ENCODE results near the gene UBE3B. TPM values are rescaled to one million over a fixed set of nuclear protein-coding genes. Genes with fewer than 3 reads are reported as not detected.
A peak's percentile ranks its signal among the peaks of the same experiment; 100 is the strongest.

The UBE3B gene
- polyA plus RNA-seq, 10 donors = 19.5 to 28.9 (median 24.4) TPM

DNA sequence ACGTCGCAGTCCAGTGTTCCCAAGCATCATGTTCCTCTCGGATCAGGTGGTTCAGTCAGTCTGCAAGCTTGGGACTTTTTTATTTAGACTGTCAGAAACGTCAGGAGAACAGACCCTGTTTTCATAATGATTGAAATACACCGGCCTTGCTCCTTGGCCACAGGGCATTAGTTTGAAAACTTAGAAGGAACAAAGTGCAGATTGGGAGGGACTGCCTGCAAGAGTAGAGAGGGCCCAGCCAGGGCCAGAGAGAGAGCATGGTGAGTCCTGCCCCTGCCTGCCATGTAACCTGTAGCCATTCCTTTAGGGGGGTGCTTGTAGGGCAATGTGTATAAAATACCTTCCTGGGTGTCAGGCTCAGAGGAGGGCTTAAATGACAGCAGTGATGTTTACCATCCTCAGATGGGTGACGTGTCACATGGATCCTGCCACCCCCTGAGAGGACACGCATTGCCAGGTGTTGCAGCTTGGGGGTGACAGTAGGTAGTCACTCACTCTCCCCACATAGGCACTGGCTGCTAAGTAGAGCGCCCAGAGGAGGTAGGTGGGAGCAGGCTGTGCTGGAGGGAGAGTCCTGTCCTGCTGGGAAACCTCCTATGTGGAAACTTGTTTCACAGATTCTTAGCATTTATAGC, 50.2 kb downstream of the UBE3B start:
- no peak for DNase-seq

DNA sequence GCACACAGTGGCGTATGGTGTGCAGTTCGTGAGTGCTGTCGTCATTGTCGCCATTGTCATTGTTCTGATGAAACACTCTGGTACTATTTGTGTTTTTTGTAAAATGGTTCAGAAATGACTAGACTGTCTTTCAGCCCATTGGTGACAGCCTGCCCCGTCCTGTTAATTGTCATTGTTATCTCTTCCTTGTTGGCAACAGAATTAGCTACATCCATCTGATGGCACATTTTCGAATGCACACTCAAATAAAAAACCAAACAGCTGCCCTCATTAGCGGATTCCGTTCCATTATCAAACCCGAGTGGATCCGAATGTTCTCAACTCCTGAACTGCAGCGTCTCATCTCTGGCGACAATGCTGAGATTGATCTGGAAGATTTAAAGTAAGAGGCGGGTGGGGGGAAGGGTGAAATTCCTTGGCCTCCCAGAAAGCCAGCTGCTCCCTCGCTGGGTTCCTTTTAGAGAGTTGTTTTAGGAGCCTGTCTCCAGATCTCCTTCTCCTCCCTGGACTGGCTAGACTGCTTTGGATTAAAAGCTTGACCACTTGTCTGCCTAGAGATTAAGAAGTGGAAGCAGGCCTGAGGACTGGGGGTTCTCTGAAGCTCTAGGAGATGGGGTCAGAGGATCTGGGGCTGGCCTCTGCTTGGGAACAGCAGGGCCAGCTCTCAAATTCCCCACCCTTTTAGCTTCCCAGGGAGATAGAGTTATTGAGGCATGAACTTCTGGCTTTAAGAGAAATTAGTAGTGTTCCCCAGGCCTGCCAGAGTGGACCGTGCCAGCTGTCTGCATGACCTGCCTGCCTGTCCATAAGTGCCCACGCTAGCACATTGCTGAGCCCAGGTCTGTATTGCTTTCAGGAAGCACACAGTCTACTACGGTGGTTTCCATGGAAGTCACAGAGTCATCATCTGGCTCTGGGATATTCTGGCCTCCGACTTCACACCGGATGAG, 52.5 kb downstream of the UBE3B start:
- no peak for DNase-seq

DNA sequence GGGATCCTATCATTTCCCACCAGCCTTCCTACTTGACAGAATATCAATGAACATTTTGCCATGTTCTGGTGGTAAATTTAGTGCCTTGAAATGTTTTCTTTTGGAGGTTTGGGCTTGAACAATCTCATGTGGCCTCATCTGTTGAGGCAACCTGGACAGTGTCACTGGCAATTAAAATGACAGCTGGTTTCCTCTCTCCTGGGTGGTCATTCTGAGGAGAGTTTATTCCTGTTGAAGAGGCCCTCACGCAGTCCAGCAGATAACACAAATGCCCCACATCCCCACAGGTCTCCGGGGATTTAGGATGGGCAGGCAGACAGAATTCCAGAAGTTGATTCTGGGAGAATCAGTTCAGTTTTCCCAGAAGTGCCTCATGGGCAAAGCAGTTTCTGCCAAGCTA, 54.0 kb downstream of the UBE3B start:
- no peak for DNase-seq

GRCh38 chr12:109532721-109533486, 55.5 kb downstream of the UBE3B start:
- no peak for DNase-seq

- no peak for DNase-seq
Observed at GRCh38 chr12:109533487-109533740, 56.0 kb downstream of the UBE3B start.

DNA sequence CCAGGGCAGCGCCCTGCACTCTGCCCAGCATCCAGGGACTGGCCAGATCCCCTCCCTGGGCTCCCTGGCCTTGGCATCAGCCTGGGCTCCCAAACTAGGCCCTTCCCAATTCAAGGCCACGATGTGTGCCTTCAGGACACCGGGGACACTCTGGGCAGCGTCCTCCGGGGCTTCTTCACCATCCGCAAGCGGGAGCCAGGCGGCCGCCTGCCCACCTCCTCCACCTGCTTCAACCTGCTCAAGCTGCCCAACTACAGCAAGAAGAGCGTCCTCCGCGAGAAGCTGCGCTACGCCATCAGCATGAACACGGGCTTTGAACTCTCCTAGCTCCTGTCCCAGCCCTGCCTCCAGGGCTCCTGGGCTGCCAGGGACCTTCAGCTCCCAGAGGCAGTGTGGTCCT, 57.0 kb downstream of the UBE3B start:
- DNase-seq = no peak

GRCh38 chr12:109535231-109535862, 57.9 kb downstream of the UBE3B start:
- no peak for DNase-seq

- no peak for DNase-seq
Observed at GRCh38 chr12:109535863-109536250, 58.4 kb downstream of the UBE3B start.

DNA sequence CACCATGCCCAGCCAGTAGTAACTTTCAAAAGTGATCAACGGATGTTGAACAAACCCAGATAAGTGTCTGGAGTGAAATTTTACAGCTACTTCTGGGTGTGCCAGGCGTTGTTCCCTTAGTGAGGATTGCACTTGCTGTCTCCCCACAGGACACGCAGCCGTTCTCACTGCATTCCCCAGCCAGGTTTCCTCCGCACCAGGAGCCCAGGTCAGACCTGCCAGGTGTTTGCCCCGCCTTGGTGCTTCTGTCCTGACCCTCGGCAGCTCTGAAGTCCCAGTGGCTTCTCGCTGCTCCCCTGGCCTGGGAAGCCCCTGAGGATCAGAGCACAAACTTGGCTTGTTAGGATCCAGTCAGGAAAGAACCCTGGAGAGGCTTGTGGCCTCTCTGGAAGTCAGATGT, 59.7 kb downstream of the UBE3B start:
- no peak for DNase-seq

DNA sequence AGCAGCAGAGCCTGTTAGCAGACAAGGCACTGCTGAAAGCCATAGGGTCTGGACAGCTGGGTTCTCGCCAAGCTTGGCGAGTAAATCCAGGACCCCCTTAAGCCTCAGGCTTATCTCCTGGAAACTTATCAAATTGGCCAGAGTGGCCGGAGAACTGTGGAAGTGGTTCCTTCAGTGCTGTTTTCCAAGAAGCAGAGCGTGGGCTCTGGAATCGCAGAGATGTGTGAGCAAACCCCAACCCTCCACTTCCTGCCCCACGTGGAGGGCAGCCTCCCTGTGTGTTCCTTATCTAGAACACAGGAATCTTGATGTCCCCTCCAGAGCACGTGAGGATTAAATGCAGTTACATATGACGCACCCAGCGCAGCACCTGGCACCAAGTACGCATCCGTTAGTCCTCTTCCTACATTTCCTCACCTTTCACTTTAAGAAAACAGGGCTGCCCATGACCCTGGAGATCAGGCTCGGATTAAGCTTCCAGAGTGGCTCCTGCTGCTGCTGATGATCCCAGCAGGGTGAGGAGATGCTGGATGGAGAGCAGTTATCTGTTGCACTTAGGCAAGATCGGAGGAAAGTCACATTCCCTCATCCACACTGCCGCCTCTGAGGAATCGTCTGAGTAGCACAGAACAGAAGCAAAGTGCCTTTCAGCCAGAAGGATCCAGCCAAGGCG, 60.9 kb downstream of the UBE3B start:
- no peak for DNase-seq

DNA sequence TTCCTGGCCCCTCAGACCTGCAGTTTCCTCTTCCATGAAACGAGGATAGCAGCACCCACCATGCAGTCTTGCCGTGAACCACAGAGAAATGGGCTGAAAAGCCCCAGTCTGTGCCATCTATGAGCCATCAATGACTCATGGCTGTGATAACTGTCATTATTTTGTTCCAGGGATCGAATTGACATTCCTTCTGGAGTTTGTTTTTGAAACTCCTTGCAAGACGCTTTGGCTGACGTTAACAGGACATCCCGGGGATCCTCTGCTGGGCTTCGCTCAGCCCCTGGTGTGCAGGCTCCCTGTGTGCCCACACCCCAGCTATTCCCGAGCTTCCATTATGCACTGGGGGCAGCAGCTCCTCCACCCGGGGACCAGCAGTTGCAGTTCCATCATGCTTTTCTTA, 62.1 kb downstream of the UBE3B start:
- DNase-seq = no peak

- DNase-seq = no peak
Observed at GRCh38 chr12:109540526-109541412, 63.3 kb downstream of the UBE3B start.

DNA sequence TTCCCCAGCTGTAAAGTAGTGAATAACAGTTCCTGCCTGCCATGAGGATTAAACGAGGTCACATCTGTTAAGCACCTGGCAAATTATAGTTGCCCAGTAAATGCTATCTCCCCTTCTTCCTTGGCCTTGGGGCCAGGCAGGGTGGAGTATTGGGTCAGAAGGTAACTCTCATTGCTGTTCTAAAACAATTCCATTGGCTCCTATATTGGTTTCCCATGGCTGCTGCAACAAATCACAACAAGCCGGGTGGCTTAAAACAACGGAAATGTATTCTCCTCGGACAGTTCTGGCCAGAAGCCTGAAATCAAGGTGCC, 63.9 kb downstream of the UBE3B start:
- no peak for DNase-seq

- DNase-seq = peak in 1 of 3 donors; percentile 33
Observed at GRCh38 chr12:109542014-109542413, 64.6 kb downstream of the UBE3B start.

- DNase-seq = no peak
Observed at GRCh38 chr12:109542876-109543275, 65.4 kb downstream of the UBE3B start.

DNA sequence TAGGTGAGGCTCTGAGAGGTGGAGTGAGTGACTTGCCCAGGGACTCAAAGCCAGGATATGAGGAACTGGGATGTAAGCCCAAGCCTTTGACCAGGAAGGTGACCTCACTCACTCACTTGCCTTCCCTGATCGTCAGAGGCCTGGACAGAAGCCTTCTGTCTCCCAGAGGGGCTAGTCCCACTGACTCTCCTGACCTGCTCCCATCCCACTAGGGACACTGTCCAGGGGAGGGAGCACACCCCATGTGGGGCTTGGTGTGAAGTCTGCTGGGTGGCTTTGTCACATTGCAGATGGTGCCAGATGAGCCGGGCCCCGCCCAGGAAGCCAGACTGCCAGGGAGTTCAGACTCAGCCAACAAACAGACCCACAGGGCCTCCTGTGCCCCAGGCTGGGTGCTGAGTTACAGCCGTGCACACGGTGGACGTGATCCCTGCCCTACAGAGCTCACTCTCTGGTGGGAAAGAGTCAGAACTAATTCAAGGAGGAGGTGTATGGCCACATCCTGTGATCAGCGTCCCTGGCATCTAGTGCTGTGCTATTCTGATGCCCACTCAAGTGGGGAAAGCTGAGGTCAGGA, 67.6 kb downstream of the UBE3B start:
- DNase-seq = no peak

GRCh38 chr12:109545826-109546225, 68.4 kb downstream of the UBE3B start:
- DNase-seq = no peak

- no peak for DNase-seq
Observed at GRCh38 chr12:109547286-109547685, 69.9 kb downstream of the UBE3B start.

GRCh38 chr12:109548258-109548657, 70.8 kb downstream of the UBE3B start:
- DNase-seq = no peak

DNA sequence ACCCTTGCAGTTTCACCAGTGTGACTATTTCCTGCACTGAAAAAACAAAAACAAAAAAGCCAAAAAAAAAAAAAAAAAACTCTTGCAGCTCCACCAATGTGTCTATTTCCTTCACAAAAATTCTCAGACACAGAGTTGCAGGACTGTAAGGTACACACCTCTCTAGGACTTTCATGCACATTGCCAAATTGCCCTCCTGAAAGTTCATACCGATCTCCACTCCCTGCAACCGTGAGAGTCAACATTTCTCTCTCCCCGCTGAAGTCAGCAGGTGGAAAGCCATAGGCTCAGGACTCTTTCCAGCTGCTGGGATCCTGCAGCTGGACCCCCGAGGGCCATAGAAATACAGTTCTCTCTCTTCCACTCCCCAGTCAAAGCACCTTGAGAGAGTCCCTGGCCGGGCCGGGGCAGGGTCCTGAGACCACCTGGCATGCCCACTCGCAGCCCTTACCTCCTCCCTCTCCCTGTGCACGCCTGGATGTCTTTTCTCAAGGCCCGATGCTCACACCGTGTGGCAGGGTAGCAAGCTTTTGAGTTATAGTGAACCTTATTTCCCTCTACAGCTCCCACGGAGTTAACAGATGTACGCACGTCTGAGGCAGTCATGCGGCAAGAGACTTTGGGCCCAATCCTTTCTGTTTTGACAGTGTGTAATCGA, 72.3 kb downstream of the UBE3B start:
- no peak for DNase-seq

Data from muscle of back (tissue), 11 donors.